Endothelial cell (in vitro differentiated cells): ENCODE results near the gene ACOT11. TPM values are rescaled to one million over a fixed set of nuclear protein-coding genes. Genes with fewer than 3 reads are reported as not detected.

ENCODE experiments used
- DNase-seq: peaks from one replicate; pipeline ENCODE4 v3.0.0; 2021; ENCODE audit warnings: low spot score
- H3K27ac Mint-ChIP-seq: one replicate; pipeline ENCODE4 v1.8.0; 2021; ENCODE audit warnings: mixed read lengths, inconsistent platforms; ENCODE audit not compliant: unreplicated experiment
- H3K27me3 Mint-ChIP-seq: one replicate; pipeline ENCODE4 v1.8.0; 2021; ENCODE audit warnings: mild to moderate bottlenecking, moderate library complexity, mixed read lengths, inconsistent platforms; ENCODE audit not compliant: unreplicated experiment
- H3K36me3 Mint-ChIP-seq: one replicate; pipeline ENCODE4 v1.8.0; 2021; ENCODE audit warnings: mild to moderate bottlenecking, low read depth, mixed read lengths, inconsistent platforms; ENCODE audit not compliant: unreplicated experiment
- H3K4me1 Mint-ChIP-seq: one replicate; pipeline ENCODE4 v1.8.0; 2021; ENCODE audit warnings: mild to moderate bottlenecking, mixed read lengths, inconsistent platforms; ENCODE audit not compliant: unreplicated experiment
- H3K4me3 Mint-ChIP-seq: one replicate; pipeline ENCODE4 v1.8.0; 2021; ENCODE audit warnings: mild to moderate bottlenecking, mixed read lengths, inconsistent platforms; ENCODE audit not compliant: unreplicated experiment
- H3K9me3 Mint-ChIP-seq: one replicate; pipeline ENCODE4 v1.8.0; 2021; ENCODE audit warnings: mixed read lengths, inconsistent platforms; ENCODE audit not compliant: unreplicated experiment
- CTCF ChIP-seq: fragments of 200-600 bp; sonication (generic); IDR thresholded peaks from one replicate; pipeline ENCODE4 v1.5.0; 2021; ENCODE audit warnings: antibody characterized with exemption; ENCODE audit not compliant: unreplicated experiment
- total RNA-seq: library from RNA; stranded (reverse); fragmentation: NEBNext Ultra II Directional; extraction: Animal tissue kit (Norgen Biotek cat#: 25700); gene quantifications from one replicate; pipeline ENCODE4 v1.2.1, GENCODE V29; 2021; ENCODE audit not compliant: unreplicated experiment

The ACOT11 gene
- total RNA-seq, 1 donor from 2014 or later = 35.6 TPM

GRCh38 chr1:54606990-54607325 is 58.9 kb downstream of the ACOT11 start:
- Mint-ChIP-seq H3K36me3 (peaks cover 35% of the 10 kb centered on the region), H3K27ac (no peak overlapping the region), H3K4me1 (peaks cover 12% of the 10 kb centered on the region), H3K4me3 (no peak overlapping the region), H3K27me3 (peaks cover 12% of the 10 kb centered on the region), H3K9me3 (no peaks in the 10 kb centered on the region)
- DNase-seq = no peak
- no peak for TF ChIP-seq CTCF

- no peak for DNase-seq
- peaks cover 14% of the 10 kb centered on the region for H3K4me1 Mint-ChIP-seq
- H3K27ac Mint-ChIP-seq = no peak overlapping the region
- H3K27me3 Mint-ChIP-seq = peaks cover 15% of the 10 kb centered on the region
- H3K36me3 Mint-ChIP-seq = peaks cover 32% of the 10 kb centered on the region
- no peak overlapping the region for H3K4me3 Mint-ChIP-seq
- no peak for TF ChIP-seq CTCF
- no peaks in the 10 kb centered on the region for H3K9me3 Mint-ChIP-seq
Measured at GRCh38 chr1:54607821-54608565, 60.0 kb downstream of the ACOT11 start.

- no peak for TF ChIP-seq CTCF
- Mint-ChIP-seq H3K4me1 (peaks cover 20% of the 10 kb centered on the region), H3K36me3 (peaks cover 32% of the 10 kb centered on the region), H3K27ac (no peak overlapping the region), H3K27me3 (peaks cover 15% of the 10 kb centered on the region), H3K4me3 (no peak overlapping the region), H3K9me3 (no peaks in the 10 kb centered on the region)
- no peak for DNase-seq
Measured at GRCh38 chr1:54608566-54609230, 60.7 kb downstream of the ACOT11 start.

- Mint-ChIP-seq H3K4me3 (no peak overlapping the region), H3K27me3 (peaks cover 15% of the 10 kb centered on the region), H3K27ac (no peak overlapping the region), H3K9me3 (no peaks in the 10 kb centered on the region), H3K36me3 (peaks cover 32% of the 10 kb centered on the region), H3K4me1 (peaks cover 27% of the 10 kb centered on the region)
- no peak for DNase-seq
- no peak for TF ChIP-seq CTCF
Measured at GRCh38 chr1:54609301-54609921, 61.4 kb downstream of the ACOT11 start.

- TF ChIP-seq CTCF = no peak
- no peak overlapping the region for H3K27ac Mint-ChIP-seq
- H3K4me1 Mint-ChIP-seq = peaks cover 27% of the 10 kb centered on the region
- H3K36me3 Mint-ChIP-seq = peaks cover 28% of the 10 kb centered on the region
- H3K4me3 Mint-ChIP-seq = no peak overlapping the region
- no peak for DNase-seq
- peaks cover 15% of the 10 kb centered on the region for H3K27me3 Mint-ChIP-seq
- no peaks in the 10 kb centered on the region for H3K9me3 Mint-ChIP-seq
Measured at GRCh38 chr1:54610048-54610447, 62.0 kb downstream of the ACOT11 start.
